HCT116 (cell line): ENCODE results near the gene PJA1. TPM values are rescaled to one million over a fixed set of nuclear protein-coding genes. Genes with fewer than 3 reads are reported as not detected.

Experiments used
- ATAC-seq: fragments of 200-7000 bp; cut with Tn5 transposase; 2 replicates; pipeline ENCODE4 v1.9.1; 2020; ENCODE audit warnings: mild to moderate bottlenecking, moderate library complexity
- Bru-seq: library from RNA; stranded (reverse); fragments of 400-500 nt; gene quantifications from one replicate; lab custom pipeline; 2021; lab: Mats Ljungman, UMichigan
- BruChase-seq, 2 experiments: library from RNA; stranded (reverse); fragments of 400-500 nt; gene quantifications; one replicate each; lab custom pipeline; 2021; lab: Mats Ljungman, UMichigan
- BruUV-seq: library from RNA; stranded (reverse); fragments of 400-500 nt; replicated peaks from 2 replicates; lab custom pipeline; 2021; lab: Mats Ljungman, UMichigan
- CTCF ChIA-PET: fragments of 300-600 bp; sonication (Branson Sonifier 250); formaldehyde crosslinking; loops from one replicate; lab custom pipeline; 2021; ENCODE audit warnings: antibody characterized with exemption; lab: Charles Lee
- POLR2A ChIA-PET: fragments of 300-600, 350-600 bp; sonication (Branson Sonifier 250); formaldehyde crosslinking; loops from one replicate; lab custom pipeline; 2021; ENCODE audit warnings: antibody characterized with exemption; lab: Charles Lee
- RAD21 ChIA-PET, 2 experiments: fragments of 300-600 bp; sonication (Branson Sonifier 250); formaldehyde crosslinking; loops; one replicate each; lab custom pipeline; 2023; ENCODE audit warnings: low total read pairs in 2 of 2; ENCODE audit not compliant: uncharacterized antibody in 2 of 2, unreplicated experiment in 2 of 2, low non-redundant PET in 1 of 2; lab: Charles Lee
- DNase-seq: peaks from one replicate; pipeline ENCODE4 v3.0.0-alpha.2; 2010; ENCODE audit warnings: low read depth, low spot score
- H2AFZ ChIP-seq: fragments of 200-600 bp; shearing (Covaris generic), sonication (generic); 2 replicates; pipeline ENCODE4 v1.6.1; 2017; ENCODE audit warnings: low read depth, mixed run types, mixed read lengths, antibody characterized with exemption, low read length; ENCODE audit not compliant: poor library complexity, severe bottlenecking
- H3K27ac ChIP-seq: 2 replicates; pipeline ENCODE4 v1.5.1; 2012; ENCODE audit warnings: low read depth, low read length
- H3K27me3 ChIP-seq: fragments of 200-600 bp; sonication (generic); 2 replicates; pipeline ENCODE4 v1.6.1; 2016; ENCODE audit warnings: mixed run types, low read length, mixed read lengths; ENCODE audit not compliant: insufficient read depth
- H3K36me3 ChIP-seq, 2 experiments: fragments of 200-500 bp in 1 of 2; fragments of 200-600 bp in 1 of 2; sonication (Bioruptor generic) in 1 of 2; sonication (generic) in 1 of 2; 2 replicates each; pipeline versions ENCODE4 v1.5.1 to v1.6.1; 2014 to 2016; ENCODE audit warnings: low read length in 2 of 2, inconsistent platforms in 1 of 2, mixed read lengths in 1 of 2, mixed run types in 1 of 2; ENCODE audit not compliant: insufficient read depth in 2 of 2, control insufficient read depth in 1 of 2
- H3K4me1 ChIP-seq, 2 experiments: fragments of 200-600 bp in 1 of 2; sonication (generic) in 1 of 2; 2 replicates each; pipeline versions ENCODE4 v1.5.1 to v1.6.1; 2012 to 2017; ENCODE audit warnings: low read length in 2 of 2, inconsistent platforms in 1 of 2, mild to moderate bottlenecking in 1 of 2, mixed read lengths in 1 of 2, mixed run types in 1 of 2, moderate library complexity in 1 of 2; ENCODE audit not compliant: insufficient read depth in 2 of 2, control insufficient read depth in 1 of 2
- H3K4me2 ChIP-seq: fragments of 200-600 bp; sonication (generic); 2 replicates; pipeline ENCODE4 v1.6.1; 2017; ENCODE audit warnings: mixed run types, low read length, mixed read lengths
- H3K4me3 ChIP-seq, 2 experiments: fragments of 200-600 bp in 1 of 2; sonication (generic) in 1 of 2; replicated peaks in 1 of 2; 2 replicates each; pipeline ENCODE4 v1.5.1; 2011 to 2016; ENCODE audit warnings: low read length in 2 of 2, control low read depth in 1 of 2, low read depth in 1 of 2, mild to moderate bottlenecking in 1 of 2, mixed read lengths in 1 of 2, mixed run types in 1 of 2
- H3K79me2 ChIP-seq: fragments of 200-600 bp; sonication (generic); 2 replicates; pipeline ENCODE4 v1.6.1; 2017; ENCODE audit warnings: mild to moderate bottlenecking, mixed run types, low read length, moderate library complexity, mixed read lengths; ENCODE audit not compliant: insufficient read depth
- H3K9ac ChIP-seq: fragments of 200-600 bp; sonication (generic); 2 replicates; pipeline ENCODE4 v1.6.1; 2016; ENCODE audit warnings: low read length, mixed read lengths
- H3K9me2 ChIP-seq: fragments of 200-600 bp; sonication (generic), shearing (Covaris generic); 2 replicates; pipeline ENCODE4 v1.6.1; 2017; ENCODE audit warnings: mixed run types, mild to moderate bottlenecking, moderate library complexity; ENCODE audit not compliant: insufficient read depth
- H3K9me3 ChIP-seq, 2 experiments: fragments of 200-500 bp in 1 of 2; fragments of 200-600 bp in 1 of 2; sonication (Bioruptor generic) in 1 of 2; sonication (generic) in 1 of 2; 2 replicates each; pipeline ENCODE4 v1.6.1; 2014 to 2017; ENCODE audit warnings: low read length in 2 of 2, mixed read lengths in 2 of 2, inconsistent platforms in 1 of 2, low read depth in 1 of 2, mild to moderate bottlenecking in 1 of 2, mixed run types in 1 of 2, moderate library complexity in 1 of 2; ENCODE audit not compliant: control insufficient read depth in 1 of 2, insufficient read depth in 1 of 2
- H4K20me1 ChIP-seq: fragments of 200-600 bp; sonication (generic), shearing (Covaris generic); 2 replicates; pipeline ENCODE4 v1.6.1; 2017; ENCODE audit warnings: mixed run types, mild to moderate bottlenecking, moderate library complexity; ENCODE audit not compliant: insufficient read depth
- ATF3 ChIP-seq: IDR thresholded peaks from 2 replicates; pipeline ENCODE4 v1.6.1; 2012
- CBX3 ChIP-seq: IDR thresholded peaks from 2 replicates; pipeline ENCODE4 v1.6.1; 2012; ENCODE audit warnings: low read depth
- EGR1 ChIP-seq: IDR thresholded peaks from 2 replicates; pipeline ENCODE4 v1.6.1; 2012; ENCODE audit warnings: low read depth
- EZH2 ChIP-seq: fragments of 200-600 bp; sonication (generic); IDR thresholded peaks from 2 replicates; pipeline ENCODE4 v1.6.1; 2017; ENCODE audit warnings: antibody characterized with exemption, mixed run types
- FOSL1 ChIP-seq: IDR thresholded peaks from 2 replicates; pipeline ENCODE4 v1.6.1; 2012; ENCODE audit warnings: low read depth
- JUND ChIP-seq: IDR thresholded peaks from 2 replicates; pipeline ENCODE4 v1.6.1; 2012
- POLR2A ChIP-seq: IDR thresholded peaks from 2 replicates; pipeline ENCODE4 v1.7.0; 2011; ENCODE audit warnings: borderline replicate concordance; ENCODE audit not compliant: insufficient read depth, insufficient read length; ENCODE audit errors: extremely low read depth
- POLR2AphosphoS5 ChIP-seq: IDR thresholded peaks from 2 replicates; pipeline ENCODE4 v1.6.1; 2011; ENCODE audit warnings: mild to moderate bottlenecking, low read depth, low read length, moderate library complexity
- RAD21 ChIP-seq: IDR thresholded peaks from 2 replicates; pipeline ENCODE4 v1.6.1; 2012; ENCODE audit warnings: low read depth, mild to moderate bottlenecking
- SIN3A ChIP-seq: IDR thresholded peaks from 2 replicates; pipeline ENCODE4 v1.6.1; 2012; ENCODE audit warnings: low read depth
- SRF ChIP-seq: IDR thresholded peaks from 2 replicates; pipeline ENCODE4 v1.6.1; 2012; ENCODE audit warnings: low read depth
- TCF7L2 ChIP-seq: IDR thresholded peaks from 2 replicates; pipeline ENCODE4 v1.7.0; 2011; ENCODE audit warnings: borderline replicate concordance, inconsistent platforms; ENCODE audit not compliant: insufficient read depth, insufficient read length; ENCODE audit errors: extremely low read depth
- YY1 ChIP-seq: IDR thresholded peaks from 2 replicates; pipeline ENCODE4 v1.6.1; 2011; ENCODE audit warnings: low read length, low read depth, moderate library complexity, mild to moderate bottlenecking; ENCODE audit not compliant: insufficient replicate concordance; ENCODE audit errors: extremely low read depth
- intact Hi-C: fragments of 100-400 bp; cut with micrococcal nuclease; formaldehyde crosslinking; loops from 2 replicates; pipeline ENCODE4 v1.10.0; 2022
- long read RNA-seq: library from polyadenylated mRNA; unstranded; transcript quantifications from one replicate; pipeline ENCODE4 v2.0.0, GENCODE V29; 2021; ENCODE audit not compliant: unreplicated experiment
- polyA plus RNA-seq: library from polyadenylated mRNA; unstranded; fragments of >200 nt; gene quantifications from 2 replicates; pipeline ENCODE4 v1.2.1, GENCODE V29; 2012; ENCODE audit warnings: missing spikeins
- total RNA-seq: library from RNA; stranded (reverse); gene quantifications from one replicate; pipeline ENCODE4 v1.2.1, GENCODE V29; 2021; ENCODE audit not compliant: unreplicated experiment
- TF ChIP-seq, protein P1 (sequence below): IDR thresholded peaks from 2 replicates; pipeline ENCODE4 v1.6.1; 2012; ENCODE audit warnings: low read depth
- TF ChIP-seq, protein P2 (sequence below): IDR thresholded peaks from 2 replicates; pipeline ENCODE4 v1.6.1; 2012

Gene PJA1
- total RNA-seq (15.7 TPM), Bru-seq, nascent RNA (percentile 62 among the genes with signal in this experiment), BruChase-seq, experiment 1, labeled RNA remaining after a 6-hour chase (percentile 75 among the genes with signal in this experiment), BruChase-seq, experiment 2, labeled RNA remaining after a 2-hour chase (percentile 83 among the genes with signal in this experiment)
- polyA plus RNA-seq: 14.2 and 16.0 TPM in 2 replicates
- long read RNA-seq, transcript PJA1-201 (2 exons, 2,755 nt): minor isoform, 11 of 71 reads
- long read RNA-seq, transcript PJA1-206 (2 exons, 887 nt): minor isoform, 7 of 71 reads
- long read RNA-seq, transcript PJA1-202 (2 exons, 2,672 nt): major isoform, 48 of 71 reads
- long read RNA-seq, partial matches to known transcripts: 0 of 71 reads
- long read RNA-seq, other reads (novel, unspliced or antisense): 1 of 71 reads

GRCh38 chrX:69165087-69165651, at the start of gene PJA1:
Gene PJA1 (minus strand): TSS chrX:69165453. CDS start chrX:69163073, 2,380 bp downstream.
- peak; percentile 96 for ATAC-seq
- H3K79me2 ChIP-seq: no peaks in the 10 kb centered on the region
- H3K9ac ChIP-seq: peak within 1 kb of the TSS; percentile 68
- peak within 1 kb of the TSS; percentile 74 for H3K4me2 ChIP-seq
- no peaks in the 10 kb centered on the region for H3K9me3 ChIP-seq
- H3K9me2 ChIP-seq: no peaks in the 10 kb centered on the region
- intact Hi-C loops: no loop called here
- H4K20me1 ChIP-seq: no peaks in the 10 kb centered on the region
- BruUV-seq: TSS peak; percentile 58
- TF ChIP-seq SRF (no peak), ATF3 (no peak), CBX3 (no peak), YY1 (no peak), POLR2A (no peak), TCF7L2 (peak; percentile 69), FOSL1 (no peak), EZH2 (no peak), JUND (no peak), EGR1 (peak; percentile 89), SIN3A (no peak), POLR2AphosphoS5 (peak; percentile 71), RAD21 (no peak)
- TF ChIP-seq, protein P1, sequence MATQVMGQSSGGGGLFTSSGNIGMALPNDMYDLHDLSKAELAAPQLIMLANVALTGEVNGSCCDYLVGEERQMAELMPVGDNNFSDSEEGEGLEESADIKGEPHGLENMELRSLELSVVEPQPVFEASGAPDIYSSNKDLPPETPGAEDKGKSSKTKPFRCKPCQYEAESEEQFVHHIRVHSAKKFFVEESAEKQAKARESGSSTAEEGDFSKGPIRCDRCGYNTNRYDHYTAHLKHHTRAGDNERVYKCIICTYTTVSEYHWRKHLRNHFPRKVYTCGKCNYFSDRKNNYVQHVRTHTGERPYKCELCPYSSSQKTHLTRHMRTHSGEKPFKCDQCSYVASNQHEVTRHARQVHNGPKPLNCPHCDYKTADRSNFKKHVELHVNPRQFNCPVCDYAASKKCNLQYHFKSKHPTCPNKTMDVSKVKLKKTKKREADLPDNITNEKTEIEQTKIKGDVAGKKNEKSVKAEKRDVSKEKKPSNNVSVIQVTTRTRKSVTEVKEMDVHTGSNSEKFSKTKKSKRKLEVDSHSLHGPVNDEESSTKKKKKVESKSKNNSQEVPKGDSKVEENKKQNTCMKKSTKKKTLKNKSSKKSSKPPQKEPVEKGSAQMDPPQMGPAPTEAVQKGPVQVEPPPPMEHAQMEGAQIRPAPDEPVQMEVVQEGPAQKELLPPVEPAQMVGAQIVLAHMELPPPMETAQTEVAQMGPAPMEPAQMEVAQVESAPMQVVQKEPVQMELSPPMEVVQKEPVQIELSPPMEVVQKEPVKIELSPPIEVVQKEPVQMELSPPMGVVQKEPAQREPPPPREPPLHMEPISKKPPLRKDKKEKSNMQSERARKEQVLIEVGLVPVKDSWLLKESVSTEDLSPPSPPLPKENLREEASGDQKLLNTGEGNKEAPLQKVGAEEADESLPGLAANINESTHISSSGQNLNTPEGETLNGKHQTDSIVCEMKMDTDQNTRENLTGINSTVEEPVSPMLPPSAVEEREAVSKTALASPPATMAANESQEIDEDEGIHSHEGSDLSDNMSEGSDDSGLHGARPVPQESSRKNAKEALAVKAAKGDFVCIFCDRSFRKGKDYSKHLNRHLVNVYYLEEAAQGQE: no peak
- TF ChIP-seq, protein P2, sequence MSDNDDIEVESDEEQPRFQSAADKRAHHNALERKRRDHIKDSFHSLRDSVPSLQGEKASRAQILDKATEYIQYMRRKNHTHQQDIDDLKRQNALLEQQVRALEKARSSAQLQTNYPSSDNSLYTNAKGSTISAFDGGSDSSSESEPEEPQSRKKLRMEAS: no peak
- POLR2A ChIA-PET: interaction anchor here (1.4 kb wide), 1 partner anchor 337 kb away, joined by 5 read pairs; the partner anchor contains the start of gene EFNB1
- no peak for DNase-seq
- RAD21 ChIA-PET: no interaction called here
- peak within 1 kb of the TSS; percentile 34; the same call in 1 of the 2 replicates for H3K27ac ChIP-seq
- peak within 1 kb of the TSS; percentile 65 to 73 for H3K4me3 ChIP-seq
- CTCF ChIA-PET: no interaction called here
- no peaks in the 10 kb centered on the region for H3K4me1 ChIP-seq
- no peaks in the 10 kb centered on the region; a peak in 1 of 4 replicates for H3K36me3 ChIP-seq
- H2AFZ ChIP-seq: peak within 1 kb of the TSS; percentile 92
- no peaks in the 10 kb centered on the region for H3K27me3 ChIP-seq
